ENCODE results near the gene TAF4. TPM values are rescaled to one million over a fixed set of nuclear protein-coding genes. Genes with fewer than 3 reads are reported as not detected.

The TAF4 gene
- total and polyA plus RNA-seq, 8 donors, result 5.7 to 15.2 (median 8.4) TPM

GRCh38 chr20:62007127-62007647 lies 58.5 kb downstream of the TAF4 start:
- no peak for ATAC-seq
- intact Hi-C loops (cut with DNase I), result no loop called here
- H3K4me3 ChIP-seq, result no peak overlapping the region
- FAIRE-seq, result no peak
- H3K4me1 ChIP-seq, result peaks cover 0 to 5% (median 0%) of the 10 kb centered on the region in 3 donors
- WGBS, 2 donors, result 90 to 92% methylated on average over 17 of the region's 17 CpGs
- H3K27ac ChIP-seq, result no peak overlapping the region
- TF ChIP-seq CTCF (IDR thresholded peaks at IDR 0.05), result no peak
- no peaks in the 10 kb centered on the region for H3K27me3 ChIP-seq
- no peaks in the 10 kb centered on the region for H3K9me3 ChIP-seq
- H3K36me3 ChIP-seq, result peaks cover 11 to 58% (median 11%) of the 10 kb centered on the region in 3 donors
- DNase-seq, result no peak

- Histone ChIP-seq H3K9me3 (no peaks in the 10 kb centered on the region), H3K36me3 (peaks cover 11 to 58% (median 11%) of the 10 kb centered on the region in 3 donors)
- FAIRE-seq, result no peak
Observed at GRCh38 chr20:62006482-62006881, 59.2 kb downstream of the TAF4 start.

GRCh38 chr20:62004614-62005013 lies 61.1 kb downstream of the TAF4 start:
- intact Hi-C loops (cut with DNase I), result no loop called here
- FAIRE-seq (no peak), ATAC-seq (no peak), DNase-seq (no peak)
- Histone ChIP-seq H3K9me3 (no peaks in the 10 kb centered on the region), H3K27ac (no peak overlapping the region), H3K27me3 (no peaks in the 10 kb centered on the region), H3K4me1 (peaks cover 0 to 5% (median 0%) of the 10 kb centered on the region in 3 donors), H3K36me3 (peaks cover 11 to 75% (median 14%) of the 10 kb centered on the region in 3 donors), H3K4me3 (no peak overlapping the region)
- 88 to 90% methylated on average over 5 of the region's 5 CpGs for WGBS, 2 donors
- TF ChIP-seq CTCF (IDR thresholded peaks at IDR 0.05), result no peak

More at GRCh38 chr20:62006482-62006881, 59.2 kb downstream of the TAF4 start:
- ATAC-seq (no peak), DNase-seq (no peak)
- Histone ChIP-seq H3K27ac (no peak overlapping the region), H3K27me3 (no peaks in the 10 kb centered on the region), H3K4me3 (no peak overlapping the region), H3K4me1 (peaks cover 0 to 5% (median 0%) of the 10 kb centered on the region in 3 donors)
- no peak for TF ChIP-seq CTCF (IDR thresholded peaks at IDR 0.05)
- intact Hi-C loops (cut with DNase I), result no loop called here
- WGBS, 2 donors, result 94 to 97% methylated on average over 28 of the region's 28 CpGs

- 77 to 79% methylated on average over 24 of the region's 24 CpGs for WGBS, 2 donors
- FAIRE-seq, result no peak
- no peak overlapping the region for H3K4me3 ChIP-seq
- H3K27me3 ChIP-seq, result no peaks in the 10 kb centered on the region
- peak overlapping the region in 2 of 4 donors; percentile 44 to 47 for H3K27ac ChIP-seq
- DNase-seq, result no peak
- ATAC-seq, result peak in 3 of 4 donors; percentile 7 to 30 (median 8)
- H3K9me3 ChIP-seq, result no peaks in the 10 kb centered on the region
- intact Hi-C loops (cut with DNase I), result no loop called here
- H3K4me1 ChIP-seq, result peaks cover 0 to 5% (median 0%) of the 10 kb centered on the region in 3 donors
- H3K36me3 ChIP-seq, result peaks cover 11 to 75% (median 17%) of the 10 kb centered on the region in 3 donors
- TF ChIP-seq CTCF (IDR thresholded peaks at IDR 0.05), result no peak
Observed at GRCh38 chr20:62003567-62004405, 61.9 kb downstream of the TAF4 start.
